Panc1 (cell line): ENCODE results near the gene ZFAND2A. TPM values are rescaled to one million over a fixed set of nuclear protein-coding genes. Genes with fewer than 3 reads are reported as not detected.

Experiments
- ATAC-seq: fragments of 200-7000 bp; cut with Tn5 transposase; 2 replicates; pipeline ENCODE4 v1.9.1; 2020; ENCODE audit warnings: mild to moderate bottlenecking, moderate library complexity
- BruUV-seq: library from RNA; stranded (reverse); fragments of 400-500 nt; replicated peaks from 2 replicates; lab custom pipeline; 2021; lab: Mats Ljungman, UMichigan
- CTCF ChIA-PET: fragments of 300-600 bp; sonication (Branson Sonifier 250); formaldehyde crosslinking; loops from one replicate; lab custom pipeline; 2022; ENCODE audit warnings: antibody characterized with exemption; lab: Charles Lee
- POLR2A ChIA-PET: fragments of 300-600 bp; sonication (Branson Sonifier 250); formaldehyde crosslinking; loops from one replicate; lab custom pipeline; 2022; ENCODE audit warnings: antibody characterized with exemption; lab: Charles Lee
- DNase-seq: peaks from one replicate; pipeline ENCODE4 v3.0.0-alpha.2; 2010; ENCODE audit warnings: low read depth, low spot score
- H3K27ac ChIP-seq: 2 replicates; pipeline ENCODE4 v1.5.1; 2011; ENCODE audit warnings: mild to moderate bottlenecking, low read length, inconsistent platforms
- H3K27me3 ChIP-seq: fragments of 200-500 bp; sonication (Bioruptor generic); 2 replicates; pipeline ENCODE4 v1.6.0; 2014; ENCODE audit warnings: low read length, inconsistent platforms; ENCODE audit not compliant: control insufficient read depth, insufficient read depth
- H3K36me3 ChIP-seq: fragments of 200-500 bp; sonication (Bioruptor generic); 2 replicates; pipeline ENCODE4 v1.5.1; 2014; ENCODE audit warnings: inconsistent platforms, mild to moderate bottlenecking, low read length, moderate library complexity; ENCODE audit not compliant: control insufficient read depth, insufficient read depth
- H3K4me1 ChIP-seq: 2 replicates; pipeline ENCODE4 v1.5.1; 2011; ENCODE audit warnings: inconsistent platforms, mild to moderate bottlenecking, low read length, moderate library complexity; ENCODE audit not compliant: control insufficient read depth, insufficient read depth
- H3K4me3 ChIP-seq, 2 experiments: 2 replicates each; pipeline ENCODE4 v1.5.1; 2011 to 2012; ENCODE audit warnings: low read depth in 2 of 2, low read length in 2 of 2, mild to moderate bottlenecking in 2 of 2, inconsistent platforms in 1 of 2, moderate library complexity in 1 of 2
- H3K9me3 ChIP-seq: fragments of 200-500 bp; sonication (Bioruptor generic); 2 replicates; pipeline ENCODE4 v1.5.1; 2014; ENCODE audit warnings: low read depth, mild to moderate bottlenecking, inconsistent platforms, low read length, moderate library complexity; ENCODE audit not compliant: control insufficient read depth, insufficient read depth
- POLR2AphosphoS5 ChIP-seq: IDR thresholded peaks from 2 replicates; pipeline ENCODE4 v1.6.1; 2012; ENCODE audit warnings: mild to moderate bottlenecking, low read depth, low read length, moderate library complexity
- SIN3A ChIP-seq: IDR thresholded peaks from 2 replicates; pipeline ENCODE4 v1.6.1; 2012; ENCODE audit warnings: low read depth, mild to moderate bottlenecking, low read length, moderate library complexity, borderline replicate concordance; ENCODE audit not compliant: insufficient read depth
- TCF7L2 ChIP-seq: IDR thresholded peaks from 2 replicates; pipeline ENCODE4 v1.6.1; 2011; ENCODE audit warnings: mild to moderate bottlenecking, low read depth, low read length, inconsistent platforms
- in situ Hi-C: cut with HindIII; loops from 2 replicates; pipeline ENCODE4 v1.10.0; 2016; ENCODE audit warnings: low sequenced_read_pairs, low pct_unique_long_range_greater_than_20kb
- intact Hi-C: fragments of 100-400 bp; cut with micrococcal nuclease; formaldehyde crosslinking; loops from one replicate; pipeline ENCODE4 v1.10.0; 2022; ENCODE audit not compliant: unreplicated experiment
- total RNA-seq: library from RNA; stranded (reverse); gene quantifications from one replicate; pipeline ENCODE4 v1.2.1, GENCODE V29; 2021; ENCODE audit not compliant: unreplicated experiment
- TF ChIP-seq, protein P1 (sequence below), 2 experiments: IDR thresholded peaks; 2 replicates each; pipeline ENCODE4 v1.6.1; 2011 to 2012; ENCODE audit warnings: low read depth in 2 of 2, control low read depth in 1 of 2, low read length in 1 of 2, mild to moderate bottlenecking in 1 of 2, moderate library complexity in 1 of 2; ENCODE audit not compliant: insufficient read depth in 1 of 2
- TF ChIP-seq, protein P2 (sequence below): fragments of 450-650 bp; IDR thresholded peaks from 2 replicates; pipeline ENCODE4 v1.5.1; 2017; ENCODE audit warnings: mild to moderate bottlenecking

The ZFAND2A gene
- total RNA-seq, 1 experiment from 2014 or later: 24.1 TPM

GRCh38 chr7:1103009-1103788, 56.8 kb downstream of the ZFAND2A start:
- intact Hi-C loops (no loop called here), in situ Hi-C loops (no loop called here)
- Histone ChIP-seq H3K27me3 (no peaks in the 10 kb centered on the region), H3K4me3 (no peak overlapping the region), H3K9me3 (no peaks in the 10 kb centered on the region), H3K36me3 (no peaks in the 10 kb centered on the region), H3K27ac (no peak overlapping the region), H3K4me1 (no peaks in the 10 kb centered on the region)
- no TSS peak for BruUV-seq
- CTCF ChIA-PET: no interaction called here
- TF ChIP-seq, protein P1, sequence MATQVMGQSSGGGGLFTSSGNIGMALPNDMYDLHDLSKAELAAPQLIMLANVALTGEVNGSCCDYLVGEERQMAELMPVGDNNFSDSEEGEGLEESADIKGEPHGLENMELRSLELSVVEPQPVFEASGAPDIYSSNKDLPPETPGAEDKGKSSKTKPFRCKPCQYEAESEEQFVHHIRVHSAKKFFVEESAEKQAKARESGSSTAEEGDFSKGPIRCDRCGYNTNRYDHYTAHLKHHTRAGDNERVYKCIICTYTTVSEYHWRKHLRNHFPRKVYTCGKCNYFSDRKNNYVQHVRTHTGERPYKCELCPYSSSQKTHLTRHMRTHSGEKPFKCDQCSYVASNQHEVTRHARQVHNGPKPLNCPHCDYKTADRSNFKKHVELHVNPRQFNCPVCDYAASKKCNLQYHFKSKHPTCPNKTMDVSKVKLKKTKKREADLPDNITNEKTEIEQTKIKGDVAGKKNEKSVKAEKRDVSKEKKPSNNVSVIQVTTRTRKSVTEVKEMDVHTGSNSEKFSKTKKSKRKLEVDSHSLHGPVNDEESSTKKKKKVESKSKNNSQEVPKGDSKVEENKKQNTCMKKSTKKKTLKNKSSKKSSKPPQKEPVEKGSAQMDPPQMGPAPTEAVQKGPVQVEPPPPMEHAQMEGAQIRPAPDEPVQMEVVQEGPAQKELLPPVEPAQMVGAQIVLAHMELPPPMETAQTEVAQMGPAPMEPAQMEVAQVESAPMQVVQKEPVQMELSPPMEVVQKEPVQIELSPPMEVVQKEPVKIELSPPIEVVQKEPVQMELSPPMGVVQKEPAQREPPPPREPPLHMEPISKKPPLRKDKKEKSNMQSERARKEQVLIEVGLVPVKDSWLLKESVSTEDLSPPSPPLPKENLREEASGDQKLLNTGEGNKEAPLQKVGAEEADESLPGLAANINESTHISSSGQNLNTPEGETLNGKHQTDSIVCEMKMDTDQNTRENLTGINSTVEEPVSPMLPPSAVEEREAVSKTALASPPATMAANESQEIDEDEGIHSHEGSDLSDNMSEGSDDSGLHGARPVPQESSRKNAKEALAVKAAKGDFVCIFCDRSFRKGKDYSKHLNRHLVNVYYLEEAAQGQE (IDR thresholded peaks at IDR 0.05; ENCODE audit: insufficient read depth in 1 of 2, low read depth in 2 of 2, low read length in 1 of 2): no peak
- TF ChIP-seq, protein P2, sequence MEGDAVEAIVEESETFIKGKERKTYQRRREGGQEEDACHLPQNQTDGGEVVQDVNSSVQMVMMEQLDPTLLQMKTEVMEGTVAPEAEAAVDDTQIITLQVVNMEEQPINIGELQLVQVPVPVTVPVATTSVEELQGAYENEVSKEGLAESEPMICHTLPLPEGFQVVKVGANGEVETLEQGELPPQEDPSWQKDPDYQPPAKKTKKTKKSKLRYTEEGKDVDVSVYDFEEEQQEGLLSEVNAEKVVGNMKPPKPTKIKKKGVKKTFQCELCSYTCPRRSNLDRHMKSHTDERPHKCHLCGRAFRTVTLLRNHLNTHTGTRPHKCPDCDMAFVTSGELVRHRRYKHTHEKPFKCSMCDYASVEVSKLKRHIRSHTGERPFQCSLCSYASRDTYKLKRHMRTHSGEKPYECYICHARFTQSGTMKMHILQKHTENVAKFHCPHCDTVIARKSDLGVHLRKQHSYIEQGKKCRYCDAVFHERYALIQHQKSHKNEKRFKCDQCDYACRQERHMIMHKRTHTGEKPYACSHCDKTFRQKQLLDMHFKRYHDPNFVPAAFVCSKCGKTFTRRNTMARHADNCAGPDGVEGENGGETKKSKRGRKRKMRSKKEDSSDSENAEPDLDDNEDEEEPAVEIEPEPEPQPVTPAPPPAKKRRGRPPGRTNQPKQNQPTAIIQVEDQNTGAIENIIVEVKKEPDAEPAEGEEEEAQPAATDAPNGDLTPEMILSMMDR: no peak
- no peak for TF ChIP-seq TCF7L2
- TF ChIP-seq SIN3A: no peak
- no peak for TF ChIP-seq POLR2AphosphoS5
- POLR2A ChIA-PET: no interaction called here
- ATAC-seq (no peak), DNase-seq (no peak)

Other genes starting within 250 kb of the ZFAND2A start
- 3.1 TPM for gene ADAP1, start 205.5 kb downstream of the ZFAND2A start, total RNA-seq
- 14.4 TPM for gene COX19, start 184.6 kb downstream of the ZFAND2A start, total RNA-seq
- gene CYP2W1, start 177.0 kb downstream of the ZFAND2A start, total RNA-seq: 0.74 TPM
- gene GPR146, start 115.7 kb downstream of the ZFAND2A start, total RNA-seq: 2.9 TPM
- 2.9 TPM for gene GPER1, start 72.1 kb downstream of the ZFAND2A start, total RNA-seq
- gene UNCX, start 72.7 kb upstream of the ZFAND2A start, total RNA-seq: not detected